DMS 273 treated with DMSO at 0.1 percent for 48 hours (cell line): Measurements from ENCODE around the gene HSPA4.
A peak's percentile ranks its signal among the peaks of the same experiment; 100 is the strongest.

Experiments
- DNase-seq: peaks from one replicate; lab custom pipeline; 2025; lab: John Stamatoyannopoulos, UW

HSPA4 gene

GRCh38 chr5:133106343-133106742 is 54.5 kb downstream of the HSPA4 start:
- DNase-seq: no peak

DNA sequence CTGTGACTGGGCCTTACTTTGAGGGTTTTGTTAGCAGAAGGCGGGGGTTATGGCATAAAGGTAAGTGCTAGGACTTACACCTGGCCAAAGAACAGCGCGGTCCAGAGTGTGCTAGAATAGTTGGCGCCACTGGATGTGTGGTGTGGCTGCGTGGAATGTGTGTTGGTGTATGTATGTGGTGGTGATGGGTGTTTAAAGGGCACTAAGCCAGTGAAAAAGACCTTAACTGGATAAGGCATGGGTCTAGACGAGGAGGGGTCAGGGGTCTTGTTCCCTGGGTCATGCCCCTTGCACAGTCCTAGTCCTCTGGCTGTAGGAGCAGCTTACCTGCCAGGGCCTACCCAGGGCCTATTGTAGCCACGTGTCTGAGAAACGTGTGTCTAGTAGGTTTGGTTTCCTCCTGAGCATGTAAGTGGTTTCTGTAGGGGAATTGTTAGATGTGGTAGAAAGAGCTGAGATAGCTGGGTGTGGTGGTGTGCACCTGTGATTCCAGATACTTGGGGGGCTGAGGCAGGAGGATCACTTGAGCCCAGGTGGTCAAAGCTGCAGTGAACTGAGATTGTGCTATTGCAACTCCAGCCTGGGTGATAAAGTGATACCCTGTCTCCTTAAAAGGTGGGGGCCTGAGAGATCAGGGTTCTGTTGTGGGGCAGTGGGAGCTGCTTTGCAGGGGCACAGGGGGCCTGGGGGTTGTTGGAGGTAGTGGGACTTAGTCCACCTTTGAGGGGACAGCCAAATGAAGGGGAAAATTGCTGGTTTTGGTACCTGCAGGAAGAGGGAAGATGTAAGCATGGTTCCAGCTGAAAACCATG is 55.2 kb downstream of the HSPA4 start:
- no peak for DNase-seq

DNA sequence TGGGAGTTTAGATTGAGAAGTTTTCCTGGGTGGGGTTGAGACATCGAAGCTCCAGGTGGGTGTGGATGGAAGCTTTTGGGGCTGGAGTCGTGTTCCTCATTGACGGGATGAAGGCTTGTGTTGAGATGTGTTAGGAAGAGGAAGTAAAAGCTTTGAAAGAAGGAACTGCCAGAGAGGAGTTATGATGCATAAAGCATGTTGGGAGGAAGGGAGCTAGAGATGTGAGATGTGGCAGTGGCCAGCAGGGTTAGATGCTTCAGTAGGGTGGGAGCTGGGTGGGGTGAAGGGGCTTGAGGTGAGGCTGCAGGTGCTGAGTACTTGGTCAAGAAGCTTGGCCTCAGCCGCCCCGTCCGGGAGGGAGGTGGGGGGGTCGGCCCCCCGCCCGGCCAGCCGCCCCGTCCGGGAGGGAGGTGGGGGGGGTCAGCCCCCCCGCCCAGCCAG is 56.7 kb downstream of the HSPA4 start:
- no peak for DNase-seq

- no peak for DNase-seq
These were observed 58.1 kb downstream of the HSPA4 start for GRCh38 chr5:133109655-133110483.

DNA sequence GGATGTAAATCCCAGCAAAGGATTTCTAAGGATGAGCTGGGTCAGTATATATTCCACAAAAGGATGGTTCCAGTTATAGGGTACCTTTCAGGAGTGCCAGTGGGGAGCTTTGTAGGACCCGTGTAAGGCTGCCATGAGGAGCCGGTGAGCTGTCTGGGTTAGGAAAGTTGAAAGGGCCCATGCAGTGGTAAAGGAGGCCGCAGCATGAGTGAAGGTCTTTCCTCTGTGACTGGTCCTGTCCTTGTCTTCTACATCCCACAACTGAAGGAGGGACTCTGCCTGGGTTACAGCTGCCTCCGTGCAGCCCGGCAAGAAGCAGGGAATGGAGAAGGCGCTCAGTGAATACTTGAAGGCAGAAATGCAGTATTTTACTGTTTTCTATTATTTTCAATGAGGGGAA is 58.9 kb downstream of the HSPA4 start:
- DNase-seq: no peak

DNA sequence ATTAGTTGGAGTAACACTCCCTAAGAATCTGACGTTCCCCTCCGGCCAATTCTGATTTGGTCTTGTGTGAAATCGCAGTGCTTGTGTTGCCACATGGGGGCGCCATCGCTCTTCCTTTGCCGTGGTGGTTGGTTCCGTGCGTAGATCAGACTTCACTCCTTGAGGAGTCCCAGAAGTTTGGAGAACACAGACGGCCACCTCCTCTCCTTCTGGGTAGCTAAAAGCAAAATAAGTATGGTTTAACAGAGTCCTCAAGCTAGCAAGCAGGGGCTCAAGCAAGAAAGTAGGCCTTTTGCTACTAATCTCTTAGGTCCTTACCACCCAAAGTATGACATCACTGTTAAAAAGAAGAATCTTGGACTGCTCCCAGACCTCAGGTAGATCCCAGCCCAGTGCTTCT is 59.5 kb downstream of the HSPA4 start:
- peak; percentile 52 for DNase-seq

- no peak for DNase-seq
These were observed 60.3 kb downstream of the HSPA4 start for GRCh38 chr5:133112026-133112660.

GRCh38 chr5:133113331-133114061 is 61.7 kb downstream of the HSPA4 start:
- DNase-seq: no peak

- no peak for DNase-seq
These were observed 62.5 kb downstream of the HSPA4 start for GRCh38 chr5:133114166-133114932.

- DNase-seq: no peak
These were observed 63.1 kb downstream of the HSPA4 start for GRCh38 chr5:133114933-133115310.

- DNase-seq: no peak
These were observed 64.8 kb downstream of the HSPA4 start for GRCh38 chr5:133116601-133117000.

DNA sequence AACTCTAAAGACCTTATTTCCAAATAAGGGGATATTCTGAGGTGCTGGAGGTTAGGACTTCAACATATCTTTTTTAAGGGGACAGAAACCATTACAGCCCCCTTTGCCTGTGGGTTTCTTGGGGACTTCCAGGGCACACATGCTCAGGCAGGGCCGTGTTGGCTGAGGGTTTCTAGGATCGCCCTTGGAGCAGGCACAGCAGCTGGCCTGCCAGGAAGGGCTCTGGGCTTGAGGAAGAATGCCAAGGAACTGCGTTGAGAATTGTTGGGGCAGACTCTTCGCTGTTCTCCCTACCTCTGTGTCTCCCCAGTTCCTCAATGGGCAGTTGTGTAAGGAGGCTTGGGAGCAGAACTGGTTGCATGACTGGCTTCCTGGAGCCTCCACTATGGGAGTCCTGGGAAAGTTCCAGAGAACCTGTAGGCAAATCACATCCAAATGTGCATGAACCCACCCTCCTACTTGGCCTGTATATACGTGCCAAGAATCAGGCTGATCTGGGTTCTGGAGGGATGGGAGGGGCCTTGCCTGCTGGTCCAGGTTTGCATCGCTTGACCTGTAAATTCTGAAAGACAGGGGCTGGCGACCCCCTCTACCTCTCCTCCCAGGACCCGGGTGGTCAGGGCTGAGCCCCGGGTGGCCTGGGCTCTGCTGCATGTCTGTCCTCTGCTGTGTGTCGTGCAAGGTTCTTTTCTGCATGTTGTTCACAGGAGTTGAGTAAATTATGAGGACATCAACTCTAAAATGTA is 65.5 kb downstream of the HSPA4 start:
- DNase-seq: no peak

DNA sequence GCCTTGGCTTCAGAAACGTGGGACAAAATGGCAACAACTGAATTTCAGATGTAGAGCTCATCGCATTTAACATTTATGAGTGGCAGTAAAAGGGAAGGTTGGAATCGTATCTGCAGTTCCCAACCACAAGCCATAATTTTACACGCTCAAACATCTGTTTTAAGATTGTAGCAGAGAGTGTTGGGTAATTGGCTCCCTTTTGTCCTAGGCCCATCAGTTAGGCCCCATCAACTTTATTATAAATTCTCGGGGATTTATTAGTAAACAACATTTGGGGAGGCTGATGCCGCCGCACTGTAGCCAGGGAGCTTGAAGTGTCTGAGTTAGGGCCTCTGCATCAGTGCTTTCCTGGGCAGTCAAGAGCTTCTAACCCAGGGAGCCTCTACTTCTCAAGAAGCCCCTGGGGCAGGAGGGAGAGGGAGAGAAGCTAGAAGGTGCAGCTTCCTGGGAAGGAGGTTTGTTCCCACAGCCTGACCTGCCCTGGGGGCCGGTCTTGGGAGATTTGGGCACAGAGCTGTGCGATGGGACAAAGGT is 66.2 kb downstream of the HSPA4 start:
- DNase-seq: no peak

DNA sequence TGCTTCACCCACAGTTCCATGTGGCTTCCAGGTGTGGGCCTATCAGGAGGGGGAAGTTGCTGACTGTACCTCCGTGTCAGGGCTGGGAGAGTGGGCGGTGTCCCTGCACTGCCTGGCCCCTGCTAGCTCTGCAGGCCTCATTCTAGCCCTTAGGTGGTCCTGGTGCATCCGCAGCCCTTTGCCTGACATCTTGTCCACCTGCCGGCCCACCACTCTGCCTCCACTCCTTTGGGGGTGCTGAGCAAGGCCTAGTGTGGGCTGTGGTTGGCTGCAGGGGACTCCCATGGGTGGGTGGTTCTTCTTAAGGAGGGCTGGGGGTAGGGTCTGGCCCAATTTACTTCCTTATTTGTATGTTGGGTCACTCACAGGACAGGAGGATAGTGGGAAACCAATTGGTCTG is 66.9 kb downstream of the HSPA4 start:
- no peak for DNase-seq

DNA sequence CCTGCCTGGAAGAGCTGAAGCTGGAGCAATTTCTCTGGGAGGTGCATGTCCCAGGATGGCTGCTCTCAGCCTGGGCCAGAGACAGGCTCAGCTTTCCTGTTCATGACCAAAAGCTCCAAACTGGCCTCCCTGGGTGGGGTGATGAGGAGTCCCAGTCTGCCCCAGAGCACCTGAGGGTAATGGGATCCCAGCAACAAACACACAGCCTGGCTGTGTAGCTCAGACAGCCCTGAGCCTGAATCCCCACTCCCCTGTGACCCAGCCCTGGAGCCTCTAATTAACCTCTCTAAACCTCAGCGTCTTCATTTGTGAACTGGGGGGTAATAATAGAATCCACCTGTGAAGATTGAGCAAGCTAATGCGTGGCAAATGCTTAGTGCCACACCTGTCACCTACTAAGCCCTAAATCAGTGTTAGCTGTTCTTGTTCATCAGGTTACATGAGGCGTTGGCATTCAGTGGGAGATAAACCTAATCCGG is 67.5 kb downstream of the HSPA4 start:
- DNase-seq: no peak

- DNase-seq: no peak
These were observed 68.4 kb downstream of the HSPA4 start for GRCh38 chr5:133120156-133120750.

GRCh38 chr5:133121080-133121479 is 69.3 kb downstream of the HSPA4 start:
- no peak for DNase-seq

DNA sequence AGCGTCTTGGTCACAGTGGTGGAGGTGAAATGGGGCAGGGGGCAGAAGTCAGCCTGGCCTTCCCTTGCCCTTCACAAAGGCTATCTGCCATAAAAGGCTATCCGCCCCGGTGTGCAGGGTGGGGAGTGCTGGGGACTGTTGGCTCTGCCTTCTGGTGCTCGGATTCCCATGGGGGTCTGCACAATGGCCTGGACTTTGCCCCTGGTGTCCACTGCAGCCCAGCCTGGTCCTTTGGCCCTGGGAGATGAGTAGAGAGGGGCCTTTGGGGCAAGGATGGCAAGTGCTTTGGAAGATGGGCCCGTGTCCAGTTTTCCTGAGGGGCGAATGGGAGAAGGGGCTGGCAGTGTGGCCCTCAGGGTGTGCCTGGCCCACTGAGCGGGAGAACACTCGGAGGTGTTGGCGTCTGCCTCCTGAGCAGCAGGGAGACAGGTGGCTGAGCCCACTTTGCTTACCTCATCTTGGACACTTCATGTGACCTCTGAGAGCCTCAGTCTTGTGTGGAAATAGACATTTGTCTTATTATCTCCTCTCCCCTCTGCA is 69.9 kb downstream of the HSPA4 start:
- no peak for DNase-seq

DNA sequence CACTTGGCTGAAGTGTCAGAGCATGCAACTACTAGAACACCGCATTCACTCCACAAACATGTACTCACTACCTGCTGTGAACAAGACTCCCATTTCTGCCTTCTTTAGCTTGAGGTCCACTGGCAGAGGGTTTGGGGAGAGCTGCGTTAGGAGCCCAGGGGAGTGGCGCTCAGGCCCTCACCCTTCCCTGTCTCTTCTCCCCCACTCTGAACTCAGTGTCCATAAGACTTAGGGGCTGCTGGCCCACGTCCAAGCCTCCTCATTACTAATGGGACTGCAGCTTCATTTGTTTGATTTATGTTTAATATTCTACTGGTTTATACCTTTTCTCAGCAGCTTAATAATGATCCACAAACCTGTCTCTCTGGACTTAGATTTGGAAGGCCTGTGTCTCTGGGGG is 70.9 kb downstream of the HSPA4 start:
- DNase-seq: no peak
